IMR-90 (cell line): ENCODE data around the gene CMKLR1. TPM values are rescaled to one million over a fixed set of nuclear protein-coding genes. Genes with fewer than 3 reads are reported as not detected.

ENCODE experiments used
- ATAC-seq: fragments of 200-7000 bp; cut with Tn5 transposase; 2 replicates; pipeline ENCODE4 v1.9.1; 2020; ENCODE audit warnings: low read depth, mild to moderate bottlenecking, moderate library complexity
- BruUV-seq: library from RNA; stranded (reverse); fragments of 400-500 nt; replicated peaks from 2 replicates; lab custom pipeline; 2021; lab: Mats Ljungman, UMichigan
- CTCF ChIA-PET: fragments of 300-600 bp; formaldehyde crosslinking; extraction: SDS; loops from one replicate; lab custom pipeline; 2021; ENCODE audit warnings: antibody characterized with exemption; lab: Yijun Ruan, JAX
- POLR2A ChIA-PET: fragments of 300-600 bp; sonication (Branson Sonifier 250); formaldehyde crosslinking; loops from one replicate; lab custom pipeline; 2022; ENCODE audit warnings: antibody characterized with exemption; ENCODE audit not compliant: unreplicated experiment; lab: Charles Lee
- DNase-seq: peaks from one replicate; pipeline ENCODE4 v3.0.0; 2013
- H2AFZ ChIP-seq: replicated peaks from 2 replicates; pipeline ENCODE3; 2013; ENCODE audit warnings: low read length, mild to moderate bottlenecking; ENCODE audit not compliant: poor library complexity
- H2AK5ac ChIP-seq: 2 replicates; pipeline ENCODE4 v1.6.1; 2013; ENCODE audit warnings: low read depth, low read length, inconsistent platforms
- H2AK9ac ChIP-seq: replicated peaks from 2 replicates; pipeline ENCODE3; 2013; ENCODE audit warnings: mild to moderate bottlenecking, low read depth, low read length, moderate library complexity; ENCODE audit not compliant: poor library complexity
- H2BK120ac ChIP-seq: 2 replicates; pipeline ENCODE4 v1.6.1; 2013; ENCODE audit warnings: low read depth, low read length, inconsistent platforms
- H2BK15ac ChIP-seq: 3 replicates; pipeline ENCODE4 v1.6.1; 2013; ENCODE audit warnings: low read depth, low read length, inconsistent platforms
- H2BK20ac ChIP-seq: 2 replicates; pipeline ENCODE4 v1.6.1; 2013; ENCODE audit warnings: low read depth, mild to moderate bottlenecking, inconsistent platforms, low read length, moderate library complexity
- H2BK5ac ChIP-seq: 2 replicates; pipeline ENCODE4 v1.6.1; 2013; ENCODE audit warnings: mild to moderate bottlenecking, low read depth, low read length, inconsistent platforms; ENCODE audit not compliant: poor library complexity, severe bottlenecking
- H3K14ac ChIP-seq: replicated peaks from 2 replicates; pipeline ENCODE4 v1.6.1; 2013; ENCODE audit warnings: low read depth, low read length, inconsistent platforms
- H3K18ac ChIP-seq: 2 replicates; pipeline ENCODE4 v1.6.1; 2013; ENCODE audit warnings: low read depth, low read length, control low read depth
- H3K23ac ChIP-seq: 2 replicates; pipeline ENCODE4 v1.6.1; 2013; ENCODE audit warnings: low read depth, low read length, inconsistent platforms
- H3K27ac ChIP-seq: 2 replicates; pipeline ENCODE4 v1.5.1; 2013; ENCODE audit warnings: mild to moderate bottlenecking, control low read depth, low read length; ENCODE audit not compliant: insufficient read depth
- H3K27me3 ChIP-seq: 2 replicates; pipeline ENCODE4 v1.6.1; 2013; ENCODE audit warnings: low read length; ENCODE audit not compliant: control insufficient read depth, insufficient read depth
- H3K36me3 ChIP-seq: 2 replicates; pipeline ENCODE4 v1.6.1; 2013; ENCODE audit warnings: low read length, mixed read lengths; ENCODE audit not compliant: control insufficient read depth, insufficient read depth
- H3K4ac ChIP-seq: 2 replicates; pipeline ENCODE4 v1.6.1; 2013; ENCODE audit warnings: low read depth, low read length, inconsistent platforms
- H3K4me1 ChIP-seq: 2 replicates; pipeline ENCODE4 v1.6.1; 2013; ENCODE audit warnings: low read length, mixed read lengths; ENCODE audit not compliant: control insufficient read depth, insufficient read depth
- H3K4me2 ChIP-seq: 2 replicates; pipeline ENCODE4 v1.6.1; 2013; ENCODE audit warnings: low read depth, mild to moderate bottlenecking, control low read depth, low read length, moderate library complexity
- H3K4me3 ChIP-seq: 2 replicates; pipeline ENCODE4 v1.5.1; 2013; ENCODE audit warnings: low read depth, mild to moderate bottlenecking, control low read depth, low read length, moderate library complexity; ENCODE audit not compliant: insufficient read depth
- H3K56ac ChIP-seq: 2 replicates; pipeline ENCODE4 v1.6.1; 2013; ENCODE audit warnings: low read length, inconsistent platforms; ENCODE audit not compliant: insufficient read depth; ENCODE audit errors: extremely low read depth
- H3K79me1 ChIP-seq, 2 experiments: 2 replicates each; pipeline ENCODE4 v1.6.1; 2013; ENCODE audit warnings: low read length in 2 of 2, inconsistent platforms in 1 of 2, low read depth in 1 of 2
- H3K9ac ChIP-seq: 2 replicates; pipeline ENCODE4 v1.6.1; 2013; ENCODE audit warnings: low read depth, low read length, control low read depth
- H3K9me1 ChIP-seq: 2 replicates; pipeline ENCODE4 v1.6.1; 2013; ENCODE audit warnings: low read length, inconsistent platforms; ENCODE audit not compliant: insufficient read depth
- H3K9me3 ChIP-seq: 2 replicates; pipeline ENCODE4 v1.6.1; 2013; ENCODE audit warnings: low read length; ENCODE audit not compliant: control insufficient read depth, insufficient read depth
- H4K20me1 ChIP-seq: 2 replicates; pipeline ENCODE4 v1.6.1; 2013; ENCODE audit warnings: low read length, inconsistent platforms; ENCODE audit not compliant: insufficient read depth
- H4K5ac ChIP-seq: 2 replicates; pipeline ENCODE4 v1.6.1; 2013; ENCODE audit warnings: mild to moderate bottlenecking, low read depth, low read length, control low read depth
- H4K8ac ChIP-seq, 2 experiments: 2 replicates each; pipeline ENCODE4 v1.6.1; 2013; ENCODE audit warnings: low read depth in 2 of 2, low read length in 2 of 2, control low read depth in 1 of 2, inconsistent platforms in 1 of 2
- H4K91ac ChIP-seq: 2 replicates; pipeline ENCODE4 v1.6.1; 2013; ENCODE audit warnings: low read depth, low read length, inconsistent platforms; ENCODE audit not compliant: insufficient read depth
- MAFK ChIP-seq: IDR thresholded peaks from 2 replicates; pipeline ENCODE4 v1.6.1; 2012; ENCODE audit warnings: low read depth, low read length, improper control_type of control experiment
- MXI1 ChIP-seq: IDR thresholded peaks from 2 replicates; pipeline ENCODE4 v1.6.1; 2012; ENCODE audit warnings: low read depth, mild to moderate bottlenecking, low read length, moderate library complexity, borderline replicate concordance
- NFE2L2 ChIP-seq: fragments of 150-350 bp; IDR thresholded peaks from 2 replicates; pipeline ENCODE4 v1.6.1; 2016; ENCODE audit warnings: low read depth, mild to moderate bottlenecking, low read length
- POLR2A ChIP-seq: IDR thresholded peaks from 2 replicates; pipeline ENCODE4 v1.6.1; 2012; ENCODE audit warnings: mild to moderate bottlenecking, low read depth, low read length
- RCOR1 ChIP-seq: IDR thresholded peaks from 2 replicates; pipeline ENCODE4 v1.6.1; 2012; ENCODE audit warnings: mild to moderate bottlenecking, low read length, improper control_type of control experiment; ENCODE audit not compliant: insufficient replicate concordance
- dilution Hi-C: fragments of 300-500 bp; cut with HindIII; formaldehyde crosslinking; loops from one replicate; pipeline ENCODE4 v1.14.3; 2018; ENCODE audit warnings: low sequenced_read_pairs; ENCODE audit not compliant: unreplicated experiment
- in situ Hi-C: fragments of 300-500 bp; cut with MboI; formaldehyde crosslinking; loops from 3 replicates; pipeline ENCODE4 v1.14.3; 2019; ENCODE audit warnings: low sequenced_read_pairs, inconsistent platforms, mixed read lengths
- intact Hi-C: fragments of 100-400 bp; cut with micrococcal nuclease; formaldehyde crosslinking; loops from 2 replicates; pipeline ENCODE4 v1.10.0; 2022
- polyA plus RNA-seq, 3 experiments: library from polyadenylated mRNA; depleted of rRNA; stranded (reverse); fragments of >200 nt; gene quantifications; 2 replicates each; pipeline ENCODE4 v1.2.3, GENCODE V29; 2012; ENCODE audit warnings: low replicate concordance in 1 of 3
- total RNA-seq: library from RNA; depleted of rRNA; stranded (reverse); fragments of >200 nt; gene quantifications from 2 replicates; pipeline ENCODE4 v1.2.3, GENCODE V29; 2012
- TF ChIP-seq, protein P1 (sequence below): fragments of 150-350 bp; IDR thresholded peaks from 2 replicates; pipeline ENCODE4 v1.6.1; 2016; ENCODE audit warnings: low read depth, mild to moderate bottlenecking, low read length, moderate library complexity, borderline replicate concordance

Gene CMKLR1
- total and polyA plus RNA-seq, 2 of the 4 experiments (the other 2 are of a cell fraction), result not detected

DNA sequence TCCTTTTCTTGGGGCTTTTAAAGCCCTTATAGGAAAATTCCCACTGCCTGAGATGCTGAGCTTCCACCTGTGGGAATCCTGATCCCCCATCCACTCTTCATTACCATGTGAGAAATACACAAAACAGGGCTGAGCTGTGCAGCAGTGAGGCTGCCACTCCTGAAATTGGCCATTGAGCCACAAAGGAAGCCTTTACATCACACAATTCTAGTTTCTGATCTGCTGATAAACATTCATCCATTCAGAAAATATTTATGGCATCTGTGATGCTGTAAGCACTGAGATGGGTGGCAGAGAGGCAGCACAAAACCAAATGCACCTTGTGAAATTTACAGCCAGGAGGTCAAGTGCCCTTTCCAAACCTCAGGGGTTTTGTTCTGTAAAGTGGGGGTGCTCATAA lies 26.2 kb upstream of the CMKLR1 start:
- dilution Hi-C loops, result no loop called here
- H4K8ac ChIP-seq, result no peak overlapping the region

More for the DNA sequence above, 26.2 kb upstream of the CMKLR1 start:
- TF ChIP-seq, protein P1, sequence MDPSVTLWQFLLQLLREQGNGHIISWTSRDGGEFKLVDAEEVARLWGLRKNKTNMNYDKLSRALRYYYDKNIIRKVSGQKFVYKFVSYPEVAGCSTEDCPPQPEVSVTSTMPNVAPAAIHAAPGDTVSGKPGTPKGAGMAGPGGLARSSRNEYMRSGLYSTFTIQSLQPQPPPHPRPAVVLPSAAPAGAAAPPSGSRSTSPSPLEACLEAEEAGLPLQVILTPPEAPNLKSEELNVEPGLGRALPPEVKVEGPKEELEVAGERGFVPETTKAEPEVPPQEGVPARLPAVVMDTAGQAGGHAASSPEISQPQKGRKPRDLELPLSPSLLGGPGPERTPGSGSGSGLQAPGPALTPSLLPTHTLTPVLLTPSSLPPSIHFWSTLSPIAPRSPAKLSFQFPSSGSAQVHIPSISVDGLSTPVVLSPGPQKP, result no peak
- no peak for TF ChIP-seq POLR2A
- no peak for TF ChIP-seq RCOR1
- no peak for TF ChIP-seq MAFK
- no peak for TF ChIP-seq NFE2L2
- TF ChIP-seq MXI1, result no peak
- intact Hi-C loops, result no loop called here
- CTCF ChIA-PET, result no interaction called here
- in situ Hi-C loops, result no loop called here
- Histone ChIP-seq H2AK5ac (no peak overlapping the region), H3K9me1 (0 out of 2 replicates have a peak, but pooled peaks cover 3% of the 10 kb centered on the region), H3K27ac (no peak overlapping the region), H3K4me3 (no peak overlapping the region), H3K56ac (no peak overlapping the region), H3K9ac (no peak overlapping the region), H3K4me2 (no peak overlapping the region), H3K27me3 (no peaks in the 10 kb centered on the region), H4K20me1 (no peaks in the 10 kb centered on the region), H2BK5ac (no peak overlapping the region), H3K18ac (no peak overlapping the region), H2AK9ac (no peak overlapping the region), H3K4me1 (no peaks in the 10 kb centered on the region), H3K23ac (no peak overlapping the region), H3K14ac (no peak overlapping the region), H2AFZ (no peak overlapping the region), H4K91ac (no peak overlapping the region), H3K4ac (no peak overlapping the region), H3K9me3 (no peaks in the 10 kb centered on the region), H3K79me1 (no peaks in the 10 kb centered on the region), H2BK15ac (no peak overlapping the region), H3K36me3 (no peaks in the 10 kb centered on the region), H4K5ac (no peak overlapping the region), H2BK20ac (no peak overlapping the region), H2BK120ac (no peak overlapping the region)
- ATAC-seq, result no peak
- no peak for DNase-seq
- no TSS peak for BruUV-seq
- POLR2A ChIA-PET, result no interaction called here
